GM06990 (cell line): Measurements from ENCODE around the gene EPO.

Experiments used
- DNase-seq: peaks from one replicate; pipeline ENCODE4 v3.0.0-alpha.2; 2011; ENCODE audit not compliant: insufficient read length; ENCODE audit errors: extremely low read depth
- H3K27me3 ChIP-seq: replicated peaks from 2 replicates; pipeline ENCODE4 v1.6.0; 2011; ENCODE audit warnings: low read length; ENCODE audit not compliant: control insufficient read depth, insufficient read depth
- H3K36me3 ChIP-seq: 2 replicates; pipeline ENCODE4 v1.5.1; 2011; ENCODE audit warnings: low read length; ENCODE audit not compliant: control insufficient read depth, insufficient read depth
- H3K4me3 ChIP-seq: replicated peaks from 2 replicates; pipeline ENCODE4 v1.5.1; 2011; ENCODE audit warnings: low read depth, mild to moderate bottlenecking, control low read depth, low read length
- TF ChIP-seq, protein P1 (sequence below): IDR thresholded peaks from 2 replicates; pipeline ENCODE4 v1.5.1; 2011; ENCODE audit warnings: low read length, control low read depth, mild to moderate bottlenecking, inconsistent platforms; ENCODE audit not compliant: insufficient read depth, poor library complexity, severe bottlenecking

Gene EPO

DNA sequence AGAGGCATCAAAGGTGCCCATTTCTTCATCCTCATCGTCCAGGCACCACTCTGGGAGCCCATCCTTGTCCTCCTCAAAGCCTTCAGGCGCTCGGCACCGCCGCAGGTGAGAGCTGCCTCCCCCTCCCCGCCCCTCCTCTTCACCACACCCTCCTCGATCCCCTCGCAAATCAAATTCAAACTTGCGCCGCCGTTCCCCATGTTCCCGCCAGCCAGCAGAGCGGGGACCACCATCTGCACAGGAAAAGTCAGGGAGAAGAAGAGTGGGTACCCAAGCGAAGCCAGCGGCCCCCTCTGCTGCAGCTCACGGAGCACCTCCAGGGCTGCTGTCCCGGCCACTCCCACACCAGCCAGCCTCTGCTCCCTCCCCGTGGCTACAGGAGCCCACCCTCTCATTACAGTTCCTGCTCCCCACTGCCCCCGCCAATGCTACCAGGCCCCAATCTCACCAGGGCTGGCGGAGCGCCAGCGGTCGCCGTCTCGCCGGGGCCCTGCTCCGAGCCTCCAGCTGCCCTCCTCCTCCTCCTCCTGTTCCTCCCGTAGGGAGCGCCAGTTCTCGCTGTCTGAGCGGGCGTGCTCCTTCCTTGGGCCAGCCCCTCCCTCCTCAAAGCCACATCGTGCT is 34.0 kb upstream of the EPO start:
- Histone ChIP-seq H3K4me3 (no peak overlapping the region), H3K36me3 (peaks cover 45% of the 10 kb centered on the region), H3K27me3 (no peaks in the 10 kb centered on the region)
- no peak for DNase-seq
- TF ChIP-seq, protein P1, sequence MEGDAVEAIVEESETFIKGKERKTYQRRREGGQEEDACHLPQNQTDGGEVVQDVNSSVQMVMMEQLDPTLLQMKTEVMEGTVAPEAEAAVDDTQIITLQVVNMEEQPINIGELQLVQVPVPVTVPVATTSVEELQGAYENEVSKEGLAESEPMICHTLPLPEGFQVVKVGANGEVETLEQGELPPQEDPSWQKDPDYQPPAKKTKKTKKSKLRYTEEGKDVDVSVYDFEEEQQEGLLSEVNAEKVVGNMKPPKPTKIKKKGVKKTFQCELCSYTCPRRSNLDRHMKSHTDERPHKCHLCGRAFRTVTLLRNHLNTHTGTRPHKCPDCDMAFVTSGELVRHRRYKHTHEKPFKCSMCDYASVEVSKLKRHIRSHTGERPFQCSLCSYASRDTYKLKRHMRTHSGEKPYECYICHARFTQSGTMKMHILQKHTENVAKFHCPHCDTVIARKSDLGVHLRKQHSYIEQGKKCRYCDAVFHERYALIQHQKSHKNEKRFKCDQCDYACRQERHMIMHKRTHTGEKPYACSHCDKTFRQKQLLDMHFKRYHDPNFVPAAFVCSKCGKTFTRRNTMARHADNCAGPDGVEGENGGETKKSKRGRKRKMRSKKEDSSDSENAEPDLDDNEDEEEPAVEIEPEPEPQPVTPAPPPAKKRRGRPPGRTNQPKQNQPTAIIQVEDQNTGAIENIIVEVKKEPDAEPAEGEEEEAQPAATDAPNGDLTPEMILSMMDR, result no peak

DNA sequence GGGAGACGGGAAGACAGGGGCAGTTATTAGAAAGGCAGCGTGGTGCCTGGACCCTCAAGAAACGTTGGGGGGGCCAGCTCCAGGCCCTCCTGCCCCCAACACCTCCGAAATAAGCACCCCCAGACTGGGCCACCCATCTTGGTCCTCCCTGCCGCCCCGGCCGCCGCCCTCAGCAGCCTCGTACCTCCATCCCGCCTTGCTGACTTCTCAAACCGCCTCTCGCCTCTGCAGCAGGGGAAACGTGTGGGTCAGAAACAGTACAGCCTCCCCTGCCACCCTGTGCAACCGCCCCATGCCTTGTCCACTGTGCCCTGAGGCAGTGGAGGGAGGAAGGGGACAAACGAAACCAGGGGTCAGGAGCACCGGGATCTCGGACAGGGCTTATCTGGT is 33.5 kb upstream of the EPO start:
- Histone ChIP-seq H3K4me3 (no peak overlapping the region), H3K27me3 (no peaks in the 10 kb centered on the region), H3K36me3 (peaks cover 41% of the 10 kb centered on the region)
- TF ChIP-seq, protein P1, result no peak
- no peak for DNase-seq

DNA sequence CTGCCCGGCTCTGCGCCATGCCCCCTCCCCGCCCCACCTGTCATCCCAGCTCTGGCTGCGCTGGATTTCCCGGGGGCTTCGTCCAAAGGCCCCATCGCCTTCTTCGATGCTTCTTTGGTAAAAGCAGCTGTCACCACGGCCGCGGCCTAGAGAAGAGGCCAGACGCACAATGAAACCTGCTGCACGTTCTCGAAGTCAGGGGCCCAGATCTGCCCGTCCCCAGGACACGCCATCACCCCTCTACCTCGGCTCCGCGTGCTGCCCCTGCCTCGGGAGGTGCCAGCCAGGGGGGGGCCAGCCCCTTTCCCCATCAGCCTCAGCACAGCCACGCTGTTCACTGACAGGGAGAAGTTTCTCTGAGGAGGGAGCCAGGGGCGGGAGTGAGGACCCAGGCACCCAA is 33.0 kb upstream of the EPO start:
- Histone ChIP-seq H3K27me3 (no peaks in the 10 kb centered on the region), H3K4me3 (no peak overlapping the region), H3K36me3 (peaks cover 36% of the 10 kb centered on the region)
- no peak for DNase-seq
- TF ChIP-seq, protein P1, result no peak

DNA sequence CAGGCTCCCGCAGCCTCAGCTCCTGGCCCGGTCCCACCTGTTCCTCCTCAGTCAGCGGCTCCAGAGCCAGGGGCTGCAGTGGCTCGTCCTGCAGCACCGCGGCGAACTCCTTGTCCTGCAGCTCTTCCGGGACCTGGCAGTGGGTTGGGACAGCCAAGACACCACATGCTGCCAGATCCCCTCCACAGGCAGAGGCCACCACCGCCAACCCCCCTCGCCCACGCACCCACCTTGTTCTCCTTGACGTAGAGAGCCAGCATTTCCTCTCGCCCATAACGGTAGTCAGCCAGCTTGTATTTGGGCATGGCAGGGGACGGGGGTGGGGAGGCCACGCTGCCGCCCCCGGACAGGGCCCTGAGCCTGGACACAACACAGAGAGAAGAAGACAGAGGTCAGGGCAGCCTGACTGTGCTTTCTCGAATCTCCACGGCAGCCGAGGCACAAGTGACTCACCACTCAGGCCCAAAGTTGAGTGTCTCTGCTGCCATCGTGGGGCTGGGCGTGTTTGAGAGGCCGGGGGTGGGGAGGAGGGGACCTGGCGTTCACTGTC is 32.4 kb upstream of the EPO start:
- no peak for DNase-seq
- no peaks in the 10 kb centered on the region for H3K27me3 ChIP-seq
- H3K4me3 ChIP-seq, result no peak overlapping the region
- H3K36me3 ChIP-seq, result peaks cover 34% of the 10 kb centered on the region
- TF ChIP-seq, protein P1, result no peak

DNA sequence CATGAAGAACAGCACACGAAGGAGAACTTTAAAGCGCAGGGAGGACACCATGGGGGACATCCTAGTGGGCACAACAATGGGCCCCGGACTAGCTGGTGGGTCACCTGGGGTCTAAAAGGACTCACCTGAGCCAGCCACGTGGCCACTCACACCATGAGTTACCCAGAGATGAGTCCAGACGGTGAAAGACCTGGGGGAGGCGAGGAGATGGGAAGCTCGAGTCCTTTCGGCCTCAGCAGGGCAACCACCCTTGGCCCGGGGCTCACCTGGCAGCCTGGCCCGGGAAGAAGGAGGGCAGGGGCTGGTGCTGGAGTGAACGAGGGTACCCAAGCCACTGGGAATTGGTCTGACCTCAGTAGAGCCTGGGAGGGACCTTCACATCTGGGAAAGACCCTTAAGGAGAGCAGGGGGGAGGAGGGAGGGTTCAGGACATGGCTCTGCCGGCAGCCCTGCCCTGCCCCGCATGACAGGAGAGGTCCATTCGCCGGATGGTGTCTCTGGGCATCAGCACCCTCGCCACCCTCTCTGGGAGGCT is 31.9 kb upstream of the EPO start:
- TF ChIP-seq, protein P1, result no peak
- DNase-seq, result no peak
- Histone ChIP-seq H3K4me3 (no peak overlapping the region), H3K27me3 (no peaks in the 10 kb centered on the region), H3K36me3 (peaks cover 30% of the 10 kb centered on the region)
